Keratinocyte (primary cell): ENCODE measurements around the gene SDHC. TPM values are rescaled to one million over a fixed set of nuclear protein-coding genes. Genes with fewer than 3 reads are reported as not detected.

Source experiments
- DNase-seq: peaks from one replicate; pipeline ENCODE4 v3.0.0-alpha.2; 2011; ENCODE audit warnings: low read depth, missing footprints, low spot score
- FAIRE-seq: peaks from 2 replicates; lab custom pipeline; 2011; peaks lifted over from hg19 to GRCh38; lab: Jason Lieb, UNC
- H2AFZ ChIP-seq: 2 replicates; pipeline ENCODE4 v1.6.0; 2012; ENCODE audit warnings: low read length, control low read depth, inconsistent platforms; ENCODE audit not compliant: control insufficient read depth
- H3K27ac ChIP-seq: 2 replicates; pipeline ENCODE4 v1.5.1; 2011; ENCODE audit warnings: low read length; ENCODE audit not compliant: control insufficient read depth, insufficient read depth
- H3K27me3 ChIP-seq: 3 replicates; pipeline ENCODE4 v1.6.0; 2011; ENCODE audit warnings: low read length; ENCODE audit not compliant: control insufficient read depth, insufficient read depth; ENCODE audit errors: extremely low read depth
- H3K36me3 ChIP-seq, 2 experiments: 2 replicates in 1 of 2; 3 replicates in 1 of 2; pipeline ENCODE4 v1.5.1; 2011; ENCODE audit warnings: low read length in 2 of 2, mild to moderate bottlenecking in 1 of 2; ENCODE audit not compliant: control insufficient read depth in 2 of 2, insufficient read depth in 2 of 2; ENCODE audit errors: extremely low read depth in 1 of 2
- H3K4me1 ChIP-seq: 3 replicates; pipeline ENCODE4 v1.5.1; 2011; ENCODE audit warnings: low read length; ENCODE audit not compliant: control insufficient read depth, insufficient read depth; ENCODE audit errors: extremely low read depth
- H3K4me2 ChIP-seq: 3 replicates; pipeline ENCODE4 v1.6.0; 2011; ENCODE audit warnings: low read depth, low read length; ENCODE audit not compliant: control insufficient read depth, insufficient read depth; ENCODE audit errors: extremely low read depth
- H3K4me3 ChIP-seq, 3 experiments: fragments of 200-600 bp in 1 of 3; sonication (generic) in 1 of 3; 2 replicates in 2 of 3; 3 replicates in 1 of 3; pipeline ENCODE4 v1.5.1; 2011 to 2016; ENCODE audit warnings: low read length in 3 of 3, mild to moderate bottlenecking in 3 of 3, control low read depth in 2 of 3, inconsistent platforms in 1 of 3, low read depth in 1 of 3, mixed read lengths in 1 of 3, mixed run types in 1 of 3, moderate library complexity in 1 of 3; ENCODE audit not compliant: control insufficient read depth in 2 of 3, insufficient read depth in 2 of 3; ENCODE audit errors: extremely low read depth in 1 of 3
- H3K79me2 ChIP-seq: 2 replicates; pipeline ENCODE4 v1.6.0; 2012; ENCODE audit warnings: low read length; ENCODE audit not compliant: control insufficient read depth, insufficient read depth
- H3K9ac ChIP-seq: 3 replicates; pipeline ENCODE4 v1.6.0; 2011; ENCODE audit warnings: low read length; ENCODE audit not compliant: control insufficient read depth, insufficient read depth; ENCODE audit errors: extremely low read depth
- H3K9me1 ChIP-seq: 3 replicates; pipeline ENCODE4 v1.6.0; 2011; ENCODE audit warnings: low read length; ENCODE audit not compliant: control insufficient read depth, insufficient read depth; ENCODE audit errors: extremely low read depth
- H3K9me3 ChIP-seq: 2 replicates; pipeline ENCODE4 v1.5.1; 2012; ENCODE audit warnings: low read depth, low read length; ENCODE audit not compliant: control insufficient read depth
- H4K20me1 ChIP-seq: 3 replicates; pipeline ENCODE4 v1.6.0; 2011; ENCODE audit warnings: low read length; ENCODE audit not compliant: control insufficient read depth, insufficient read depth; ENCODE audit errors: extremely low read depth
- CTCF ChIP-seq, 3 experiments: IDR thresholded peaks in 1 of 3; conservative IDR thresholded peaks in 1 of 3; optimal IDR thresholded peaks in 1 of 3; 2 replicates in 2 of 3; 3 replicates in 1 of 3; pipeline versions ENCODE3 to v1.5.1; 2011; ENCODE audit warnings: low read length in 3 of 3, mild to moderate bottlenecking in 3 of 3, moderate library complexity in 2 of 3, control low read depth in 1 of 3, inconsistent platforms in 1 of 3; ENCODE audit not compliant: insufficient read depth in 2 of 3; ENCODE audit errors: extremely low read depth in 1 of 3
- EZH2 ChIP-seq: IDR thresholded peaks from one replicate; pipeline ENCODE4 v1.6.1; 2012; ENCODE audit warnings: inconsistent platforms, mild to moderate bottlenecking, low read length, moderate library complexity
- dilution Hi-C: fragments of 300-500 bp; cut with MboI; formaldehyde crosslinking; loops from one replicate; pipeline ENCODE4 v1.7.0; 2020; ENCODE audit warnings: low sequenced_read_pairs; ENCODE audit not compliant: extremely low pct_ligation_motif_present
- polyA plus RNA-seq, 5 experiments: library from polyadenylated mRNA; depleted of rRNA in 3 of 5; stranded (reverse) in 3 of 5; stranded (forward) in 1 of 5; unstranded in 1 of 5; fragments of >200 nt; gene quantifications; 1 replicate in 1 of 5; 2 replicates in 3 of 5; 3 replicates in 1 of 5; pipeline versions ENCODE4 v1.2.1 to v1.2.3, GENCODE V29; 2011 to 2012; ENCODE audit warnings: missing spikeins in 2 of 5, low read depth in 1 of 5, low replicate concordance in 1 of 5

Gene SDHC
- polyA plus RNA-seq, 1 donor (not counting 4 experiments of a cell fraction or from before 2014, with no cell fraction given) = 401 TPM

- Histone ChIP-seq H3K79me2 (no peaks in the 10 kb centered on the region), H3K9ac (no peak overlapping the region), H3K4me3 (no peak overlapping the region), H3K27ac (no peak overlapping the region), H4K20me1 (no peaks in the 10 kb centered on the region), H2AFZ (no peak overlapping the region), H3K36me3 (peaks cover 4% of the 10 kb centered on the region in 2 experiments), H3K27me3 (no peaks in the 10 kb centered on the region), H3K4me2 (no peak overlapping the region), H3K9me3 (no peaks in the 10 kb centered on the region), H3K4me1 (peaks cover 2% of the 10 kb centered on the region), H3K9me1 (no peaks in the 10 kb centered on the region)
- DNase-seq = no peak
- FAIRE-seq = no peak
- no peak for TF ChIP-seq CTCF (optimal IDR thresholded peaks at IDR 0.05 in 1 of 3, IDR thresholded peaks at IDR 0.05 in 1 of 3, conservative IDR thresholded peaks at IDR 0.05 in 1 of 3; ENCODE audit: extremely low read depth in 1 of 3, insufficient read depth in 2 of 3, low read length in 3 of 3)
- TF ChIP-seq EZH2 = no peak
- dilution Hi-C loops = no loop called here
These were observed 42.9 kb downstream of the SDHC start for GRCh38 chr1:161357073-161357472.

GRCh38 chr1:161359291-161359690 lies 45.1 kb downstream of the SDHC start:
- peaks cover under 1 to 6% of the 10 kb centered on the region in 2 experiments for H3K36me3 ChIP-seq
- DNase-seq = no peak
- no peak for TF ChIP-seq CTCF (optimal IDR thresholded peaks at IDR 0.05 in 1 of 3, IDR thresholded peaks at IDR 0.05 in 1 of 3, conservative IDR thresholded peaks at IDR 0.05 in 1 of 3; ENCODE audit: extremely low read depth in 1 of 3, insufficient read depth in 2 of 3, low read length in 3 of 3)
- no peak for TF ChIP-seq EZH2

More at GRCh38 chr1:161359291-161359690, 45.1 kb downstream of the SDHC start:
- Histone ChIP-seq H3K27ac (no peak overlapping the region), H3K27me3 (no peaks in the 10 kb centered on the region), H4K20me1 (no peaks in the 10 kb centered on the region), H3K9ac (no peak overlapping the region), H3K4me2 (no peak overlapping the region), H2AFZ (no peak overlapping the region), H3K9me1 (no peaks in the 10 kb centered on the region), H3K4me1 (peaks cover 2% of the 10 kb centered on the region), H3K9me3 (no peaks in the 10 kb centered on the region), H3K4me3 (peak overlapping the region in 1 of 3 experiments; percentile 7), H3K79me2 (no peaks in the 10 kb centered on the region)
- dilution Hi-C loops = no loop called here
- FAIRE-seq = no peak
